Right lobe of liver (tissue), 4 donors: ENCODE data around the gene CYBRD1.

Experiments
- CTCF ChIP-seq, 4 donors: fragments of 200-600 bp in 3 of 4; fragments of 450-650 bp in 1 of 4; IDR thresholded peaks; one replicate each; pipeline versions ENCODE4 v1.5.1 to v1.8.0; 2016 to 2022; ENCODE audit warnings: antibody characterized with exemption in 4 of 4, mild to moderate bottlenecking in 2 of 4
- POLR2A ChIP-seq: fragments of 450-650 bp; IDR thresholded peaks from one replicate; pipeline ENCODE4 v1.6.1; 2017; ENCODE audit warnings: antibody characterized with exemption, mild to moderate bottlenecking
- donor health status: DM: no; HTN: no; CAD: no.
- donor health status: DM: no; HTN: no; CAD: no.
- donor health status: DM: no; HTN: yes; CAD: no.

- TF ChIP-seq CTCF (IDR thresholded peaks at IDR 0.05) (no peak), POLR2A (no peak)
These were observed 31.0 kb upstream of the CYBRD1 start for GRCh38 chr2:171491292-171491691.
